NAMALWA (cell line): ENCODE measurements around the gene PFKP.
A peak's percentile ranks its signal among the peaks of the same experiment; 100 is the strongest.
"Not testable (repeated sequence)": the region's sequence is repeated elsewhere in the genome, so short reads cannot be mapped to it uniquely, and the experiment has no call there.

ENCODE experiments used
- DNase-seq: peaks from one replicate; pipeline ENCODE4 v3.0.0-alpha.2; 2015; ENCODE audit warnings: low spot score

The PFKP gene

DNA sequence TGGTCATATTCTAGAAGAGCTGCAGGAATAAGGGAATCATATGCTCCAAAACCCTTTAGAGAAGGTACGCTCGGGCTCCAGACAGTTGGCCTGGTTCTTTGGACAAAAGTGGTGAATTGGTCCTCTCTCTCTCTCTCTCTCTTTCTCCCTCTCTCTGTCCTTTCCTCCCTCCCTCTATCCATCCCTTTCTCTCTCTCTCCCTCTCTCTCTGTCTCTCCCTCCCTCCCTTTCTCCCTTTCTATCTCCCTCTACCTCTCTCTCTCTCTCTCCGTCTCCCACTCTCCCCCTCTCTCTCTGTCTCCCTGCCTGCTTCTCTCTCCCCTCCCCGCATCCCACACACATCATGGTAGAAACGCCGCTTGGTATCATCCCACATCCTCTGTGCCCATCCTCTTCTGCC is 19.8 kb upstream of the PFKP start:
- no peak for DNase-seq

DNA sequence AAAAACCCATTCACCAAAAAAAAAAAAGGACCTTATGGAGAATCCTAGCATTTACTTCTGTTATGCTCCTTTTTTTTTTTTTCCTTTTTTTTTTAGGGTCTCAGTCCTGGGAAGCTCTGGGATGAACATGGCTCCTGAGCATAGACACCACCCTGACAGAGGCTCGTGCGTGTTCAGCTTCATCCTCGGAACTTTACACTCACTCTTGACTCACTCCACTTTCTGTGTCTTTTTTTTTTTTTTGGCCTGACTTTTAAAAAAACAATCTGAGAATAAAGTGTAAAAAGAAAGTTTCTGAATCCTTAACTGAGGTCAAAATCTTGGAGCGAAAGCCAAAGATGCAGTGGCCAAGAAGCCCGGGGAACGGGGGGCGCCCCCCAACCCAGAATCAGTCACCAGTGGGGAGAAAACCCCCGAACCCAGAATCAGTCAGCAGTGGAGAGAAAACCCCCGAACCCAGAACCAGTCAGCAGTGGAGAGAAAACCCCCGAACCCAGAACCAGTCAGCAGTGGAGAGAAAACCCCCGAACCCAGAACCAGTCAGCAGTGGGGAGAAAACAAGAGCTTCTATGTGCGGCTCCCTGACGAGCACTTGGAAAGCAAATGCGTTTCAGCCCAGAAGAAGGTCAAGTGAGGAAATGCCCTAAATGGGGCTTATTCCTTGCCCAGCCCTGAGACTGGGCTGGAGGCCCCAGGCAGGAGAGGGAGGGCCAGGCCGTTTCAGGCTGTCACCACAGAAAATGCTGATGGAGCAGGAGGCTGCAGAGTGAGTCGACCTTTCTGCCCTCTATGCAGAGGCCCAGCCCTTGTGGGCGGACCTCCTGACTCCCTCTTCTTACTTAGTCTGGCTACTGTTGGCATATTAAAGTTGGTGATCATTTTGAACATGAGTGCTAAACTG is 19.0 kb upstream of the PFKP start:
- no peak for DNase-seq

- no peak for DNase-seq
These were observed 15.7 kb upstream of the PFKP start for GRCh38 chr10:3051692-3052091.

GRCh38 chr10:3053155-3053554 is 14.2 kb upstream of the PFKP start:
- no peak for DNase-seq

GRCh38 chr10:3054183-3054850 is 13.0 kb upstream of the PFKP start:
- no peak for DNase-seq

DNA sequence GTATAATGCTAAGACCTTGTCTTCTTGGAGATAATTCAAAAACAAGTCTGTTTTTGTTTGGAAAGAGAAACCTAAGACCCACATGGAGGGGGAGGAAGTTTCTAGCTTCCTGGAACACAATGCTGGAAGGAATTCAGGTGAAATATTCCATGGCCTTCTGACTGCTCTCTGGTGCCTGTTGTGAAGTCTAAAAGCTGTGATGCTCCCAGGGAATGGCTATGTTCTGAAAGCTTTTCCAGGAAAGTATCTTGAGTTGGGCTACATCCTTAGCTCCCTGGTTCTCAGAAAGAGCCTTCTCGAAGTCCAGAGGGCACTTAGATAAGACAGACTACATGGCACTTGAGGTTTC is 12.5 kb upstream of the PFKP start:
- DNase-seq, result no peak

GRCh38 chr10:3056280-3057037 is 10.9 kb upstream of the PFKP start:
- no peak for DNase-seq

DNA sequence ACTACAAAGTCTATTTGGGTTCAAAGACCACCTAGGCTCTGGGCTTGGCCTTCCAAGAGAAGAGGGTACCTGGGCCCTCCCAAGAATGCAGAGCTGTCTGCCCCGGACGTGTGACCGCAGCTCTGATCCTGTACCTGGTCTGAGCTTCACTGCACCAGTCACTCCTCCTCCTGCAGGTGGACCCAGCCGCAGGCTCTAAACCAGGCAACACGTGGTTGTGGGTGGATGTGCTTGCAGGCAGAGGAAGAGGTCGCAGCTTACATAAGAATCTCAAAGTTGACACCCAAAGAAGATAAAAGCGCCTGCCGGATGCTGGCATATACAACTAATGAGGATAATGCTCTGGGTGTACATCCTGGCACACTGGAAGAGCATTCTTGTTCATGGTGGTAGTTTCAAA is 9.4 kb upstream of the PFKP start:
- no peak for DNase-seq

GRCh38 chr10:3059974-3060373 is 7.4 kb upstream of the PFKP start:
- no peak for DNase-seq

- no peak for DNase-seq
These were observed 6.9 kb upstream of the PFKP start for GRCh38 chr10:3060481-3060889.

DNA sequence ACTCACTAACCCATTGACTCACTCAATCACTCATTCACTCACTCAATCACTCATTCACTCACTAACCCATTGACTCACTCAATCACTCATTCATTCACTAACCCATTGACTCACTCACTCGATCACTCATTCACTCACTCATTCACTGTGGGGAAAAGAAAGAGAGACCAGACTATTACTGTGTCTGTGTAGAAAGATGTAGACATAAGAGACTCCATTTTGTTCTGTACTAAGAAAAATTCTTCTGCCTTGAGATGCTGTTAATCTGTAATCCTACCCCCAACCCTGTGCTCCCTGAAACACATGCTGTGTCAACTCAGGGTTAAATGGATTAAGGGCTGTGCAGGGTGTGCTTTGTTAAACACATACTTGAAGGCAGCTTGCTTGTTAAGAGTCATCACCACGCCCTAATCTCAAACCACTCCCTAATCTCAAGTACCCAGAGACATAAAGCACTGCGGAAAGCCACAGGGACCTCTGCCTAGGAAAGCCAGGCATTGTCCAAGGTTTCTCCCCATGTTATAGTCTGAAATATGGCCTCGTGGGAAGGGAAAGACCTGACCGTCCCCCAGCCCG is 5.9 kb upstream of the PFKP start:
- not testable (repeated sequence) for DNase-seq

DNA sequence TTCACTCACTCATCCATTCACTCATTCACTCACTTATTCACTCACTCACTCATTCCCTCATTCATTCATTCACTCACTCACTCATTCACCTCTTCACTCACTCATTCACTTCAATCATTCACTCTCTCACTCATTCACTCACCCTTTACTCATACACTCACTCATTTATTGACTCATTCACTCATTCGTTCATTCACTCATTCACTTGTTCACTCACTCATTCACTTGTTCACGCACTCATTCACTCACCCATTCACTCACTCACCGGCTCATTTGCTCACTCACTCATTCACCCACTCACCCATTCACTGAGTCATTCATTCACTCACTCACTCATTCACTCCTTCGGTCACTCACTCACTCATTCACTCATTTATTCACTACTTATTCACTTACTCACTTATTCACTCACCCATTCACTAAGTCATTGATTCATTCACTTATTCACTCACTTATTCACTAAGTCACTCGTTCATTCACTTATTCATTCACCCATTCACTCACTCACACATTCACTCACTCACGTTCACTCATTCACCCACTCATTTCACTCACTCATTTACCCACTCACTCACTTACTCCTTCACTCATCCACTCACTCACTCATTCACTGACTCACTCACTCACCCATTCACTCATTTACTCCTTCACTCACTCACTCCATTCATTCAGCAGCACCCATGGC is 4.7 kb upstream of the PFKP start:
- DNase-seq, result no peak

DNA sequence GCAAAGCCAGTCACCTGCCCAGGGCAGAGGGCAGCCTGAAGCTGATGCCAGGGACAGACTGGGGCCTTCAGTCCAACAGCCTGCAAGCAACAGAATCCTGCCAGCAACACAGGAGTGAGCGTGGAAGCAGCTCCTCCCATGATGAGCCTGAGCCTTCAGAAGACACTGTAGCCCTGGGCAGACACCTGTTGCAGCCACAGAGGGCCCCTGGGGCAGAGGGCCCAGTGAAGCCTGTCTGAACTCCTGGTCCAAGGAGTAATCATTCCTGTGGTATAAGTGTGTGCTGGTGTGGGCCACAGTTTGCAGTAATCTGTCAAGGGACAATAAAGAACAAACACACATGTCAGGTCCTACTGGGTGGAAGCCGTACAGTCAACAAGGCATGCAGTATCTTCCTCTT is 2.9 kb upstream of the PFKP start:
- peak; percentile 18 for DNase-seq

GRCh38 chr10:3065622-3066021 is 1.7 kb upstream of the PFKP start:
- no peak for DNase-seq

DNA sequence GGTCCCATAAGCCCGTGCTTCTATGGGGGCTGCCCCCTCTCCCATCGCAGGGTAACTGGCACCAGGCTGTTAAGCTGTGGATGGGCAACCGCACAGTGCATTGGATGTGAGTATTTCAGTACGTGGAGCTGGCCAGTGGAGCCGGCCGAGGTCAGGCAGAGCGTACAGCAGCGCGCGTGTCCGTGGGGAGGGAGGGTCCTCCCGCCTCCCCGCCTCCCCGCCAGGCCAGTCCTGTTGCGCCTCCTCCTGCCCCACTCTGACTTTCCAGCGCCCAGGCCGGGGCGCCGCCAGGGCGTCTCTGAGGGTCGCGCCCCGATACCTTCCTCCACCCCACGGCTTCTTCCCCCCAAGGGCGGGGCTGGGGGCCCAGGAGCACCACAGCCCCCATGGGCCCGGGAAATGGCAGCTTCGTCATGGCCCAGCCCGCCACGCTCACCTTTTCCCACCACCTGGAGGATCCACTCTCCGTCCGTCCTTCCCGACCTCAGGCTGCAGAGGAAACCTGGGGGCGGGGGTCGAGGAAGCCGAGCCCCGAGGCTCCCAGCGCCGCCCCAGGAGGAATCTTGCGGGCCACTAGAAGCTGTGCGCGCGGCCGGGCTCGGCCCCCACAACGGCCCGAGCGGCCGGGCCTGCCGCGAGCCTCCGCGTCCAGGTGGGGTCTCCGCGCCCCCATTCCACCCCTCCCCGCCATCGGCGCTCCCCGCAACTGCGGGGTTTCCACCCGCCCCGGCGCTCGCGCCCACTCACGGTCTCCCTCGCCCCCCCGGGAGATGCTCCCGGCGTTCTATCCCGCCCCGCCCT is 831 bp upstream of the PFKP start:
- no peak for DNase-seq

DNA sequence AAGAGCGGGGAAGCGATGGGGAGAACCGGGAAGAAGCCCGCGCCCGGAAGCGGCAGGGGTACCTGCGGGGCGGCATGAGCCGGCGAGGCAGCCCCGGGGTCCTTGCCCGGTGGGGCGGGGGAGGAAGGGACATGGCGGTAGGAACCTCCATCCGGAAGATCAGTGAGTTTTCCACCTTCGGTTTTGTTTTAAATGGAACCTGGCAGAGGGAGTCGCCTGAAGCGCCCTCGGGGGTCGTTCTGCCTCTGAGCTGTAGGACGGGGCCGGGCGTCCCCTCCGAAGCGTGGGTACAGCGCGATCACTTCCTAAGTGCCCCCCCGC is 471 bp downstream of the PFKP start:
- no peak for DNase-seq

DNA sequence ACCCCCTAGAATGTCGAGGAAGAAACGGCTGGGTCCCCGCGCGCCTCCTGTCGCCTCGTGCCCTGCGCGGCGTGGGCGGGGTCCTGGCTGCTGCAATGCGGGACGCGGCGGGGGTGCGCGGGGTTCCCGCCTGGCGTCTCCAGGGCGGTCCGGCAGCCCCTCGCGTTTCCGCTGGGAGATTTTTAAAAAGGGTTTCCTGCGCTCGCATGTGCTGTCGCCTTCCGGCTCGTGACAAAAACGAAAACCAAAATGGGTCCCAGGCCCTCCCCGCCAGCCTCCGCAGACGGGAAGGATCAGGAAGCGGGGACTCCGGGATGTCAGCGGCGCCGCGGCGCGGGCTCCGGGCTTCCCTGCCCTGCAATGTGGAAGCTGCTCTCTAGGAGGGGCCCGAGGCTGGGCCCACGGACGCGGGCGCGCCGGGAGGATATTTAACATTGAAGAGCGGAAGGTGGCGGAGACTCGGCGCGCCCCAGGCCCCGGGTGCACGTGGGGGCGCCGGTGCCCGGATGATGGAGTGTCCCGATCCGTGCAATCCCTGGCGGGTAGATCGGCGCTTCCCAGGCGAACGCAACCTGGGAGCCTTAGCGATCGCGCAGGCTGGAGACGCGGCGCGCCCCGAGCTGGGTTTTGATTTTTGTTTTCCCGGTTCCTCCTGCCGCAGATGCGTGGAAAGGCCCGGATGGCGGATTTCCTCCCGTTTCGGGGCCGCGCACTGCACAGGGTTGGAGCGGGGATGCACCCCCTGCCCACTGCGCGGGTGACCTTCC is 1.0 kb downstream of the PFKP start:
- DNase-seq, result peak; percentile 70

GRCh38 chr10:3068968-3069737 is 1.8 kb downstream of the PFKP start:
- DNase-seq, result peak; percentile 40

DNA sequence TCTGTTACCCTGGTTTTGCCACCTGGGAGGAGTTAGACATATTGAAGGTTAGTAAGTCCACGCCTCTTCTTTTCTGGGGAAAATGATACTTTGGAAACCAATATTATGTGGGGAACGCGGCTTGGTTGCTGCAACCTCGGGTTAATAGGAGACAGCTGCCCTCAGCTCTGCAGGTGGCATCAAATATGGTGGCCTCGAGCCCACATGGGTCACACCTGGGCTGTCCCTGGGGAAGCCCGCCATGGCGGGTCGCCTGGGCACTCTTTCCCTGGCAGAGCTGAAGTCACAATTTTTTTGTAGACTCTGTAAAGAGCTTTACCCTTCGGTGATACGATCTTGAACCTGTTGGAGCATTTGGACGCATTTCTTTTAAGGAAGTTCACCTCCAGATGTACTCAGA is 2.5 kb downstream of the PFKP start:
- peak; percentile 18 for DNase-seq
